Measurements from ENCODE around the gene MYOF.
"Not testable (repeated sequence)": the region's sequence is repeated elsewhere in the genome, so short reads cannot be mapped to it uniquely, and the experiment has no call there.

MYOF gene

DNA sequence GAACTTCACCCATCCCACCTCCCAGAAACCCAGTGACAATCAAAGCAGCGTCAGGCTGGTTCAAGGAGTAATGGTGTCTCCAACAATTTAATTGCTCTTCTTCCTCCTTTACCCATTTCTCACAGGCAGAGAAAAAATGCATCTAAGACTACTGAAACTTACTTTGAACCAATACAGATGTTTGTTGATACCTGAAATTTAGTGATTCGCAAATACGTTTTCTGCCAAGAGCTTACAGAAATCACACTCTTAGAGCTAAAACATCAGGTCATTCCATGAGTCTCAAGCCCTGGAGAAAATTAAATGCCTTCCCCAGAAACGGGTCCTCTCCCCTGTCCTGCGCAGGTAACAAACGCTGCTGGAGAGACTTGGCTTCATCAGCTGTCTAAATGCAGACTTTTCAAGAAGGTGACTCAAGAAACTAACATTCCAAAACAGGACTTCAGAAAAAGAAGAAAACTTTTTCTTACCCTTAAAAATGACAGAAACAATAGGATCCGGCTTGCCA lies 443 bp downstream of the MYOF start:
- DNase-seq = no peak
- in situ Hi-C loops (cut with MboI; ENCODE audit: low pct_unique_long_range_greater_than_20kb, low sequenced_read_pairs) = no loop called here

- no peak for DNase-seq
- in situ Hi-C loops (cut with MboI; ENCODE audit: low pct_unique_long_range_greater_than_20kb, low sequenced_read_pairs) = loop anchor here (10.0 kb wide), 1 partner anchor 94 kb away; no protein-coding TSS in a partner anchor
These were observed 3.3 kb downstream of the MYOF start for GRCh38 chr10:93478873-93479272.

DNA sequence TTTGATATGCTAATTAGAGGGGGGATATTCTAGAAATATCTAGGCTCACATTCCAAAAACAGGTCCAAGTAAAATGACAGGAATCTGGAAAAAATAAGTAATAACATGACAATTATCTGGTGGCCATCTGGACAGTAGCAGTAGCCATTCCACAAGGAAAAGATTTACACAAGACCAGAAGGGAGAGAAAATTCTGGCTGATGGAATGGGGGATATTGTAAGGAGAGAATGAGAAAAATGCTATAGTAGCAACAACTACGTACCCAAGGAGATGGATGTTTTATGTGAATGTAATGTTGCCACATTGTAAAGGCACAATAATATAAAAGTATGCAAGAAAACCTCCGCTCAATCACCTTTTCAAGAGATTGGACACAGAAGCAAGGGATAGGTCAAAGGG lies 5.4 kb downstream of the MYOF start:
- in situ Hi-C loops (cut with MboI; ENCODE audit: low pct_unique_long_range_greater_than_20kb, low sequenced_read_pairs) = loop anchor here (10.0 kb wide), 1 partner anchor 92 kb away; no protein-coding TSS in a partner anchor
- DNase-seq = no peak

GRCh38 chr10:93475871-93476270 lies 6.3 kb downstream of the MYOF start:
- in situ Hi-C loops (cut with MboI; ENCODE audit: low pct_unique_long_range_greater_than_20kb, low sequenced_read_pairs) = loop anchor here (10.0 kb wide), 1 partner anchor 91 kb away; no protein-coding TSS in a partner anchor
- peak; percentile 62 for DNase-seq

GRCh38 chr10:93475227-93475626 lies 6.9 kb downstream of the MYOF start:
- DNase-seq = no peak
- in situ Hi-C loops (cut with MboI; ENCODE audit: low pct_unique_long_range_greater_than_20kb, low sequenced_read_pairs) = loop anchor here (10.0 kb wide), 1 partner anchor 90 kb away; no protein-coding TSS in a partner anchor

DNA sequence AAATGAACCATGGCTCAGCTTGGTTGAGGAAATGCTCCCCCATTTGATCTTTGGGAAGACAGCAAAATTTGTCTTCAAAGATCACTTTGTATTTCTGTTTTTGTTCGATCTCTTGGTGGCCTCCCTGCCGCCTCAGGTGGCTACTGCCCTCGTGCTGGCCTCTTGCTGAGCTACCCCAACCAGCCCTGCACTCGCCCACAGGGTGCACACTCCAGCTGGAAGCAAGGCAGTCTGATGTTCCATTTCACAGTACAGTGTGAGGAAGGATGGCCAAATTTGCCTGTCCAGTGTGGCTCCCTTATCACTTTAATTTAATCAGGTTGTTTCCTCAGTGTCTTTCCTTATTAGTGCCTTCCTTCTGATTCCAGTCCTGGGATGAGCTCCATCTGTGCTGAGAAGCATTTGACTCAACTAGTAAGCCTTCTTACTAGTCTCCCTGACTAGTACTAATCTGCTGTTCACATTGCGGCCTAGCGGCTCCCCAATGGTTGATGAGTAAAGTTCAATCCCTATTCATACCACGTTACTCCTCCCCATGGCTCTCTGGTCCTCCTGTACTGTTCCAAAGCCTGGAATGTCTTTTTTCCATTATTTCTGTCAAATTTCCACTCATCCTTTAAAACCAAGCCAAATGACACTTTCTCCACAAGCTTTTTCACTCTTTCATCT lies 8.2 kb downstream of the MYOF start:
- in situ Hi-C loops (cut with MboI; ENCODE audit: low pct_unique_long_range_greater_than_20kb, low sequenced_read_pairs) = loop anchor here (10.0 kb wide), 1 partner anchor 89 kb away; no protein-coding TSS in a partner anchor
- no peak for DNase-seq

- in situ Hi-C loops (cut with MboI; ENCODE audit: low pct_unique_long_range_greater_than_20kb, low sequenced_read_pairs) = loop anchor here (10.0 kb wide), 1 partner anchor 88 kb away; no protein-coding TSS in a partner anchor
- no peak for DNase-seq
These were observed 9.0 kb downstream of the MYOF start for GRCh38 chr10:93473161-93473560.

- DNase-seq = peak; percentile 32
- in situ Hi-C loops (cut with MboI; ENCODE audit: low pct_unique_long_range_greater_than_20kb, low sequenced_read_pairs) = loop anchor here (10.0 kb wide), 1 partner anchor 86 kb away; no protein-coding TSS in a partner anchor
These were observed 11.0 kb downstream of the MYOF start for GRCh38 chr10:93471110-93471651.

GRCh38 chr10:93469454-93469853 lies 12.7 kb downstream of the MYOF start:
- DNase-seq = no peak
- in situ Hi-C loops (cut with MboI; ENCODE audit: low pct_unique_long_range_greater_than_20kb, low sequenced_read_pairs) = no loop called here

GRCh38 chr10:93468461-93469213 lies 13.5 kb downstream of the MYOF start:
- DNase-seq = no peak
- in situ Hi-C loops (cut with MboI; ENCODE audit: low pct_unique_long_range_greater_than_20kb, low sequenced_read_pairs) = no loop called here

DNA sequence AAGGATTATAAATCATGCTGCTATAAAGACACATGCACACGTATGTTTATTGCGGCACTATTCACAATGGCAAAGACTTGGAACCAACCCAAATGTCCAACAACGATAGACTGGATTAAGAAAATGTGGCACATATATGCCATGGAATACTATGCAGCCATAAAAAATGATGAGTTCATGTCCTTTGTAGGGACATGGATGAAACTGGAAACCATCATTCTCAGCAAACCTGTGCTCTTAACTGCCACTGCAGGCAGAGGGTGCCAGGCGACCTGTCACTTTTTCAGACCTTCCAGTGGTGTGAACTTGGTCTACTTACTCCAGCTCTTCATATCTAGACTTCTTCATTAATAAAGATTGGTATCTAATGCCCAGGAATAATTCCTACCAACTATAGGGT lies 14.5 kb downstream of the MYOF start:
- DNase-seq; in situ Hi-C loops (cut with MboI; ENCODE audit: low pct_unique_long_range_greater_than_20kb, low sequenced_read_pairs): not testable (repeated sequence)

DNA sequence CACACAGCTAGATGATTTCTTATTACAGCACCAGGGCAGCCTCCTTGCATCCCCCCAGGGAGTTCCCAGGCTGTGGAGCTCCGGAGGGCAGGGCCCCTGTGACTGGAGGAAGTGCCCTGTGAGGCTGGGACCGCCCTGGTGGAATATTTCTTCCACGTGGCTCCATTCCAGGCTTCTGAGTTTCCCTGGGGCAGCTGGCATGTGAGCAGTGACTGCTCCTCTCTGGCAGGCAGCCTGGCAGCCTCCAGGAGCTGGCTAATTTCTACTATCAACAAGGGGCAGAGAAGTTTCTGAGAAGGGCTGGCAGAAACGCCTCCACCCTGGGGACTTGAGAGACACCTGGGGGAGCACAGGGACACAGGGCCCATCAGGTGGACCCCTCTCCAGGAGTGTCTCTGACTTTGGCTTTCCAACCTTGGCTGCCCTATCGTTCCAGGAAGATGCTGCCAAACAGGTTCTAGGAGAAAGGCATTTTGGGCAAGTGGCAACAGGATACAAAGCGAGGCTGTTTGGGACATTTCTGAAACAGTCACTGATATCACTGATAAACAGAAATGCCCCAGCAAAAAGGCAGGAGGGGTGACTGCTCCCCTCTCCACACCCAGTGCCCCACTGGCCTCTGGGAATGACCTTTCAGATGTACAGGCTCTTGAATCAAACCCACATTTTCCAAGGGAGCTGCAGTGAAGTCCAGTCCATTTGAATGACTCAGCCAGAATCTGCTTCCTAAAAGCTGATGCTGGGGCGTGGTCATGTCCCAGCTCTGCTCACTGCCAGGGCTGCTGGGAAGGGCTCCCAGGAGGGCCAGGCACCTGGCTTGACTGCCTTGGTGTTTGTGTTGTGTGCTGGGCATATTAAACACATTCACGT lies 16.1 kb downstream of the MYOF start:
- no peak for DNase-seq
- in situ Hi-C loops (cut with MboI; ENCODE audit: low pct_unique_long_range_greater_than_20kb, low sequenced_read_pairs) = no loop called here

DNA sequence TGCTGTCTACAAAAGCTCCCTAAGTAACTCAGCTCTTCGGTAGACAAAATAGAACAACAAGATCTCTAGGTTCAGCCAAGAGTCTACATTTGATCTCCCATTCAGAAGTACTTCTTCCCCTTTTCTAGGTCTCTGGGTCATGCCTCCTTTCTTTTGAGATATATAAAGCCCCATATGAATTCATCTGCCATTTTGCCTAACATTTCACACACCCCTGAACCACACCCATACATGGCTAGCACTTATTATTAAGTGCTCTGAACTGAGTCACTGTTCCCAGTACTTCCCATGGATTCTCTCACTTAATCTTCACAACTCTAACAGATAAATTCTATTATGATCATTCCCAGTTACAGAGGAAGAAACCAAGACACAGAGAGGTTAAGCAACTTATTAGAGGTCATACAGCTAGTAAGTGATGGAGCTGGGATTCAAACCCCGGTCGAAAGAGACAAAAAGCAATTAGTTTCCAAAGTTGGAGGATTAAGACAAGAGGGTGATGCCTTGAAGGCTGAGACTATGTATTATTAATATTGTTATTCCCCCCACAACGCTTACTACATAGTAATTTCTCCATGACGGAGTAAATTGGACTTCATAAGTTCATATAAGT lies 17.3 kb downstream of the MYOF start:
- in situ Hi-C loops (cut with MboI; ENCODE audit: low pct_unique_long_range_greater_than_20kb, low sequenced_read_pairs) = no loop called here
- DNase-seq = peak; percentile 36

- DNase-seq = peak; percentile 82
- in situ Hi-C loops (cut with MboI; ENCODE audit: low pct_unique_long_range_greater_than_20kb, low sequenced_read_pairs) = no loop called here
These were observed 18.2 kb downstream of the MYOF start for GRCh38 chr10:93463723-93464476.

- DNase-seq = peak; percentile 88
- in situ Hi-C loops (cut with MboI; ENCODE audit: low pct_unique_long_range_greater_than_20kb, low sequenced_read_pairs) = no loop called here
These were observed 19.3 kb downstream of the MYOF start for GRCh38 chr10:93462881-93463280.

- in situ Hi-C loops (cut with MboI; ENCODE audit: low pct_unique_long_range_greater_than_20kb, low sequenced_read_pairs) = no loop called here
- DNase-seq = no peak
These were observed 19.8 kb downstream of the MYOF start for GRCh38 chr10:93462371-93462770.

- peak; percentile 69 for DNase-seq
- in situ Hi-C loops (cut with MboI; ENCODE audit: low pct_unique_long_range_greater_than_20kb, low sequenced_read_pairs) = no loop called here
These were observed 20.3 kb downstream of the MYOF start for GRCh38 chr10:93461807-93462178.
